Natural killer cell (primary cell): ENCODE measurements around the gene ZFYVE1. TPM values are rescaled to one million over a fixed set of nuclear protein-coding genes. Genes with fewer than 3 reads are reported as not detected.

ENCODE experiments used
- ATAC-seq, 3 donors: fragments of 150-1000 bp in 2 of 3; fragments of 200-7000 bp in 1 of 3; cut with Tn5 transposase; 1 replicate in 1 of 3; 2 replicates in 2 of 3; pipeline ENCODE4 v1.10.0; 2021; ENCODE audit warnings: mild to moderate bottlenecking in 2 of 3, moderate library complexity in 2 of 3
- DNase-seq, 2 donors: peaks; one replicate each; pipeline versions ENCODE4 v3.0.0 to v3.0.0-alpha.2; 2013 to 2021; ENCODE audit warnings: mixed read lengths in 1 of 2
- H3K27ac ChIP-seq: one replicate; pipeline ENCODE4 v1.5.1; 2013; ENCODE audit warnings: mild to moderate bottlenecking, low read length
- H3K27me3 ChIP-seq: one replicate; pipeline ENCODE4 v1.6.1; 2013; ENCODE audit warnings: low read length; ENCODE audit not compliant: control insufficient read depth, insufficient read depth
- H3K36me3 ChIP-seq: one replicate; pipeline ENCODE4 v1.6.1; 2013; ENCODE audit warnings: low read length; ENCODE audit not compliant: control insufficient read depth, insufficient read depth
- H3K4me1 ChIP-seq: one replicate; pipeline ENCODE4 v1.6.1; 2013; ENCODE audit warnings: low read length; ENCODE audit not compliant: control insufficient read depth, insufficient read depth
- H3K4me3 ChIP-seq: one replicate; pipeline ENCODE4 v1.5.1; 2013; ENCODE audit warnings: low read length
- H3K9me3 ChIP-seq: one replicate; pipeline ENCODE4 v1.6.1; 2013; ENCODE audit warnings: low read length; ENCODE audit not compliant: control insufficient read depth, insufficient read depth
- H3K27ac Mint-ChIP-seq, 2 donors: one replicate each; pipeline ENCODE4 v1.8.0; 2022; ENCODE audit warnings: mild to moderate bottlenecking in 2 of 2, mixed read lengths in 2 of 2, moderate library complexity in 1 of 2
- H3K27me3 Mint-ChIP-seq, 2 donors: one replicate each; pipeline ENCODE4 v1.8.0; 2022; ENCODE audit warnings: low read depth in 2 of 2, mixed read lengths in 2 of 2
- H3K36me3 Mint-ChIP-seq: one replicate; pipeline ENCODE4 v1.8.0; 2022; ENCODE audit warnings: mixed read lengths
- H3K4me1 Mint-ChIP-seq, 2 donors: one replicate each; pipeline ENCODE4 v1.8.0; 2022; ENCODE audit warnings: mixed read lengths in 2 of 2
- H3K4me3 Mint-ChIP-seq: one replicate; pipeline ENCODE4 v1.8.0; 2022; ENCODE audit warnings: mild to moderate bottlenecking, moderate library complexity, mixed read lengths
- H3K9me3 Mint-ChIP-seq, 2 donors: one replicate each; pipeline ENCODE4 v1.8.0; 2022; ENCODE audit warnings: mixed read lengths in 2 of 2
- CTCF ChIP-seq: fragments of 200-600 bp; IDR thresholded peaks from one replicate; pipeline ENCODE4 v1.8.0; 2022; ENCODE audit warnings: antibody characterized with exemption
- WGBS: methylation state at CpG from one replicate; pipeline ENCODE4 v1.1.7; 2013; ENCODE audit warnings: missing lambda C conversion rate; ENCODE audit not compliant: insufficient coverage; 5-methylcytosine and 5-hydroxymethylcytosine counted together
- intact Hi-C: fragments of 100-400 bp; cut with micrococcal nuclease; formaldehyde crosslinking; loops from one replicate; pipeline ENCODE4 v1.14.2; 2022
- total RNA-seq, 4 donors: library from RNA; stranded (reverse); fragments of 120-200 nt in 1 of 4; gene quantifications; one replicate each; pipeline versions ENCODE4 v1.2.3 to v1.2.4, GENCODE V29; 2013 to 2022

ZFYVE1 gene
- total RNA-seq, 3 donors from 2014 or later (not counting 1 experiment from before 2014, with no cell fraction given), result 24.1 to 28.6 (median 25.6) TPM

- Histone ChIP-seq H3K27ac (no peak overlapping the region), H3K36me3 (peaks cover 30% of the 10 kb centered on the region), H3K27me3 (no peaks in the 10 kb centered on the region), H3K4me3 (no peak overlapping the region), H3K4me1 (no peaks in the 10 kb centered on the region), H3K9me3 (no peaks in the 10 kb centered on the region)
- Mint-ChIP-seq H3K4me1 (no peaks in the 10 kb centered on the region), H3K27me3 (no peaks in the 10 kb centered on the region), H3K4me3 (no peak overlapping the region), H3K36me3 (no peaks in the 10 kb centered on the region), H3K9me3 (no peaks in the 10 kb centered on the region), H3K27ac (no peak overlapping the region)
- no peak for TF ChIP-seq CTCF
- no peak for ATAC-seq
- 97% methylated on average over 8 of the region's 8 CpGs for WGBS
- no peak for DNase-seq
- intact Hi-C loops, result no loop called here
Measured at GRCh38 chr14:72946491-72946890, 80.4 kb downstream of the ZFYVE1 start.

DNA sequence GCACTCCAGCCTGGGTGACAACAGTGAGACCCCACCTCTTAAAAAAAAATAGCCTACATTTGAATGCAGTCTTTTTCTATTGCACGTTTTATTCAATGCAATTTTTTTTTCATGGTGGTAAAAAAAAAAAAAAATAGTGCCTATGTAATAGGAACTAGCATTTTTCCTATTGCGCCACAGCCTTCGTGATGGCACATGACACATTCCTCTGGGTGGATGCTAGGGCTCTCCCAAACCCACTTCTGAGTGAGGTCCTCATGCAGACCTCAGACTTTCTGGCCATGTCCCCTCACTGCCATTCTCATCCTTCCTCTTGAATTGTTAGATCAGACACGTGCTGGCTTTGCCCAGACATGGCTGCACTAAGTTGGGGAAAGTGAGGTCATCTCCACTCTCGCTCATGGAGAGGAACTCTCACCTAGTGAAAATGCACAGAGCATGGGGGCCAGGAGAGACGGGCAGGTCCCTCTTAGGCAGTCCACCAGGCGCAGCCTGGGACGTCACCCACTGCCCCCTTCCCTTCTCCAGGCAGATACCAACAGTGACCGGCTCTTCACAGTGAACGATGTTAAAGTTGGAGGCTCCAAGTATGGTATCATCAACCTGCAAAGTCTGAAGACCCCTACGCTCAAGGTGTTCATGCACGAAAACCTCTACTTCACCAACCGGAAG lies 81.4 kb downstream of the ZFYVE1 start:
- WGBS, result 96% methylated on average over 13 of the region's 13 CpGs
- Histone ChIP-seq H3K27me3 (no peaks in the 10 kb centered on the region), H3K4me1 (no peaks in the 10 kb centered on the region), H3K36me3 (peaks cover 35% of the 10 kb centered on the region), H3K27ac (no peak overlapping the region), H3K4me3 (no peak overlapping the region), H3K9me3 (no peaks in the 10 kb centered on the region)
- Mint-ChIP-seq H3K9me3 (no peaks in the 10 kb centered on the region), H3K27me3 (no peaks in the 10 kb centered on the region), H3K4me1 (no peaks in the 10 kb centered on the region), H3K36me3 (no peaks in the 10 kb centered on the region), H3K4me3 (no peak overlapping the region), H3K27ac (no peak overlapping the region)
- intact Hi-C loops, result no loop called here
- DNase-seq (no peak), ATAC-seq (no peak)
- TF ChIP-seq CTCF, result no peak

DNA sequence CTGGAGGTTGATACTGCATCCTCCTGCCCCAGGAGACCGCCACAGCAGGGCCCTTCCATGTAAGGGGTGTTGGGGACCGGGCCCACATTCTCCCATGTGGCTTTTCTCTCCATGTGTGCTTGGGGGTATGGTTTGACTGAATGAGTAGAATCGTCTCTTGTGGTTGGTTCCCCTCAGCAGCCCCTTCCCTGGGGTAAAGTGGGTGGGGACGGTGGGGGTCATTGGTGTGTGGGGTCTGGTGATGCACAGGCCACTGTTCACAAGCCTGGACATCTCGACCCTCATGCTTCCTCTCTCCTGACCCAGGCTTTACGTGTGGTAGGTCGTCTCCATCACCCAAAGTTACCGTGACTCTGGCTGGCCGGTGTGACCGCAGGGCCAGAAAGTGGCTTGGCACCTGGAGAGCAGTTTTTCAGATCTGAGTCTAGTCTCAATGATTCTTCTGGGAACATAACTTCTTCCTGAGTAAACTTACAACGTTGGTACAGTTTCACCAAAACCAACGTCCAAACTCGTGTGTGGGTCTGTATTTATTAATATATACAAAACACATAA lies 83.0 kb downstream of the ZFYVE1 start:
- WGBS, result 87% methylated on average over 10 of the region's 13 CpGs
- H3K36me3 Mint-ChIP-seq, result peaks cover 5% of the 10 kb centered on the region
- no peak overlapping the region for H3K4me3 ChIP-seq
- no peak overlapping the region for H3K4me3 Mint-ChIP-seq
- no peaks in the 10 kb centered on the region for H3K9me3 ChIP-seq
- DNase-seq (no peak), ATAC-seq (no peak)
- peaks cover 43% of the 10 kb centered on the region for H3K36me3 ChIP-seq
- H3K9me3 Mint-ChIP-seq, result no peaks in the 10 kb centered on the region
- no peak overlapping the region for H3K27ac Mint-ChIP-seq
- H3K27ac ChIP-seq, result no peak overlapping the region
- H3K27me3 Mint-ChIP-seq, result no peaks in the 10 kb centered on the region
- no peaks in the 10 kb centered on the region for H3K4me1 ChIP-seq
- TF ChIP-seq CTCF, result no peak
- no peaks in the 10 kb centered on the region for H3K27me3 ChIP-seq
- intact Hi-C loops, result no loop called here
- H3K4me1 Mint-ChIP-seq, result no peaks in the 10 kb centered on the region

GRCh38 chr14:72942934-72943333 lies 84.0 kb downstream of the ZFYVE1 start:
- peaks cover 49% of the 10 kb centered on the region for H3K36me3 ChIP-seq
- intact Hi-C loops, result no loop called here
- 96% methylated on average over 14 of the region's 14 CpGs for WGBS
- H3K27ac ChIP-seq, result no peak overlapping the region
- H3K27me3 ChIP-seq, result no peaks in the 10 kb centered on the region
- Mint-ChIP-seq H3K9me3 (no peaks in the 10 kb centered on the region), H3K4me3 (no peak overlapping the region), H3K36me3 (peaks cover 5% of the 10 kb centered on the region), H3K4me1 (peaks cover 0 to 2% of the 10 kb centered on the region in 2 donors), H3K27ac (no peak overlapping the region), H3K27me3 (no peaks in the 10 kb centered on the region)
- H3K9me3 ChIP-seq, result no peaks in the 10 kb centered on the region
- ATAC-seq (no peak), DNase-seq (no peak)
- peaks cover under 1% of the 10 kb centered on the region for H3K4me1 ChIP-seq
- TF ChIP-seq CTCF, result no peak
- no peak overlapping the region for H3K4me3 ChIP-seq
